Measurements from ENCODE around the gene TTLL5. TPM values are rescaled to one million over a fixed set of nuclear protein-coding genes. Genes with fewer than 3 reads are reported as not detected.

The TTLL5 gene
- total and polyA plus RNA-seq, 2 donors (not counting 1 experiment from before 2014, with no cell fraction given) = 16.1 to 23.8 TPM

DNA sequence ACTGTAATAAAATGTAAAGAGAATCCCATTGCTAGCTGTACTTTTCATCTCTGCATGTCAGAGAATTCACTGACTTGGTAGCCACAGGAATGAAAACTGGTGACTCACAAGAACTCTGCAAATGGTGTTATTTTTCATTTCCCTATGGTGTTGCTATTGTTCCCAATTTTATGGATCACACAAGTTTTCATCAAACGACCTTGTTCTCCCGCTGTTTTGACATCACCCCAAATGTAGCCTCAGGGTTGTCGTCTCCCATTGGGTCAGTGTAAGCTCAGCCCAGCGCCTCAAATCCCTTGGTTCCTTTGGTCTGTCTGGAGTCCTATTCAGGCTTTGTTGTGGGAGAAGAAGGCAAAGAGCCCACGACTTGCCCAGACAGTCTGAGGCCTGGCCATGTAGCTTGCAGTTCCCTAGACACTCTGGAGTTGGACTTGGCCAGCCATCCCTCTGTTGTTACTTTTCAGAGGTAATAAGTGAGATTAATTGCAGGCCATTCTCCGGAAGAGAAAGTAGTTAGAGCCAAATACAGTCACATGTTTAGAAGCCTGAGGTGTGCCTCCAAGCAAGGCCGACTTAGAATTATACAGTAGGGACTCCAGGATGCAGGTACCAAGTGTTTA lies 161.6 kb downstream of the TTLL5 start:
- H3K27ac ChIP-seq (ENCODE audit: insufficient read depth, low read length) = peak overlapping the region; percentile 3
- no peak overlapping the region for H3K4me3 ChIP-seq (replicated peaks in 1 of 4; ENCODE audit: control extremely low read depth in 1 of 4, insufficient read depth in 1 of 4, low read depth in 3 of 4, low read length in 4 of 4)
- H3K4me1 ChIP-seq (ENCODE audit: control insufficient read depth, extremely low read depth, insufficient read depth, low read length) = peaks cover 11% of the 10 kb centered on the region
- no peaks in the 10 kb centered on the region for H4K20me1 ChIP-seq (ENCODE audit: control insufficient read depth, extremely low read depth, insufficient read depth, low read length)
- peaks cover 3% of the 10 kb centered on the region for H3K36me3 ChIP-seq (ENCODE audit: control insufficient read depth, insufficient read depth, low read length)
- no peaks in the 10 kb centered on the region for H3K9me3 ChIP-seq (ENCODE audit: control insufficient read depth, insufficient read depth, low read depth, low read length)
- TF ChIP-seq EZH2 (IDR thresholded peaks at IDR 0.05; ENCODE audit: low read length, missing control alignments) (no peak), CTCF (conservative IDR thresholded peaks at IDR 0.05 in 1 of 2, IDR thresholded peaks at IDR 0.05 in 1 of 2; ENCODE audit: low read depth in 1 of 2, low read length in 2 of 2) (no peak)
- H3K27me3 ChIP-seq (ENCODE audit: control insufficient read depth, insufficient read depth, low read length) = no peaks in the 10 kb centered on the region
- H3K79me2 ChIP-seq (ENCODE audit: control insufficient read depth, insufficient read depth, low read length) = no peaks in the 10 kb centered on the region
- DNase-seq (ENCODE audit: low read depth in 2 of 2) = peak; percentile 83 to 93
- H3K9ac ChIP-seq (ENCODE audit: insufficient read depth, low read length) = no peak overlapping the region
- peak overlapping the region; percentile 51 for H3K4me2 ChIP-seq (ENCODE audit: extremely low read depth, insufficient read depth, low read length)
- no peak overlapping the region for H2AFZ ChIP-seq (ENCODE audit: low read length)

GRCh38 chr14:75823334-75823733 lies 162.3 kb downstream of the TTLL5 start:
- DNase-seq (ENCODE audit: low read depth in 2 of 2) = peak in 1 of 2 donors; percentile 88
- Histone ChIP-seq H3K4me2 (ENCODE audit: extremely low read depth, insufficient read depth, low read length) (no peak overlapping the region), H3K27ac (ENCODE audit: insufficient read depth, low read length) (no peak overlapping the region), H2AFZ (ENCODE audit: low read length) (no peak overlapping the region), H3K79me2 (ENCODE audit: control insufficient read depth, insufficient read depth, low read length) (no peaks in the 10 kb centered on the region), H3K27me3 (ENCODE audit: control insufficient read depth, insufficient read depth, low read length) (no peaks in the 10 kb centered on the region), H3K9me3 (ENCODE audit: control insufficient read depth, insufficient read depth, low read depth, low read length) (no peaks in the 10 kb centered on the region), H3K4me3 (replicated peaks in 1 of 4; ENCODE audit: control extremely low read depth in 1 of 4, insufficient read depth in 1 of 4, low read depth in 3 of 4, low read length in 4 of 4) (no peak overlapping the region), H3K4me1 (ENCODE audit: control insufficient read depth, extremely low read depth, insufficient read depth, low read length) (peaks cover 11% of the 10 kb centered on the region), H3K36me3 (ENCODE audit: control insufficient read depth, insufficient read depth, low read length) (peaks cover 3% of the 10 kb centered on the region), H4K20me1 (ENCODE audit: control insufficient read depth, extremely low read depth, insufficient read depth, low read length) (no peaks in the 10 kb centered on the region), H3K9ac (ENCODE audit: insufficient read depth, low read length) (no peak overlapping the region)
- TF ChIP-seq EZH2 (IDR thresholded peaks at IDR 0.05; ENCODE audit: low read length, missing control alignments) (no peak), CTCF (conservative IDR thresholded peaks at IDR 0.05 in 1 of 2, IDR thresholded peaks at IDR 0.05 in 1 of 2; ENCODE audit: low read depth in 1 of 2, low read length in 2 of 2) (no peak)

GRCh38 chr14:75824318-75824717 lies 163.3 kb downstream of the TTLL5 start:
- Histone ChIP-seq H3K9me3 (ENCODE audit: control insufficient read depth, insufficient read depth, low read depth, low read length) (no peaks in the 10 kb centered on the region), H3K27ac (ENCODE audit: insufficient read depth, low read length) (no peak overlapping the region), H3K79me2 (ENCODE audit: control insufficient read depth, insufficient read depth, low read length) (no peaks in the 10 kb centered on the region), H4K20me1 (ENCODE audit: control insufficient read depth, extremely low read depth, insufficient read depth, low read length) (no peaks in the 10 kb centered on the region), H3K4me1 (ENCODE audit: control insufficient read depth, extremely low read depth, insufficient read depth, low read length) (peaks cover 11% of the 10 kb centered on the region), H3K27me3 (ENCODE audit: control insufficient read depth, insufficient read depth, low read length) (no peaks in the 10 kb centered on the region), H2AFZ (ENCODE audit: low read length) (no peak overlapping the region), H3K4me2 (ENCODE audit: extremely low read depth, insufficient read depth, low read length) (no peak overlapping the region), H3K36me3 (ENCODE audit: control insufficient read depth, insufficient read depth, low read length) (peaks cover 3% of the 10 kb centered on the region), H3K4me3 (replicated peaks in 1 of 4; ENCODE audit: control extremely low read depth in 1 of 4, insufficient read depth in 1 of 4, low read depth in 3 of 4, low read length in 4 of 4) (no peak overlapping the region), H3K9ac (ENCODE audit: insufficient read depth, low read length) (no peak overlapping the region)
- DNase-seq (ENCODE audit: low read depth in 2 of 2) = peak in 1 of 2 donors; percentile 27
- no peak for TF ChIP-seq CTCF (conservative IDR thresholded peaks at IDR 0.05 in 1 of 2, IDR thresholded peaks at IDR 0.05 in 1 of 2; ENCODE audit: low read depth in 1 of 2, low read length in 2 of 2)
- no peak for TF ChIP-seq EZH2 (IDR thresholded peaks at IDR 0.05; ENCODE audit: low read length, missing control alignments)
